Esophagus muscularis mucosa (tissue), 4 donors: ENCODE results near the gene AMN1. TPM values are rescaled to one million over a fixed set of nuclear protein-coding genes. Genes with fewer than 3 reads are reported as not detected.
A peak's percentile ranks its signal among the peaks of the same experiment; 100 is the strongest.

Source experiments
- DNase-seq: peaks from one replicate; pipeline ENCODE4 v3.0.0-alpha.2; 2017; ENCODE audit errors: extremely low spot score
- H3K27ac ChIP-seq, 4 donors: fragments of 200-600 bp; sonication (generic); replicated peaks in 1 of 4; 1 replicate in 3 of 4; 2 replicates in 1 of 4; pipeline ENCODE4 v1.5.1; 2016 to 2019; ENCODE audit warnings: mild to moderate bottlenecking in 1 of 4
- H3K27me3 ChIP-seq, 4 donors: fragments of 200-600 bp; sonication (generic); one replicate each; pipeline versions ENCODE4 v1.5.1 to v1.6.0; 2016 to 2019
- H3K36me3 ChIP-seq, 4 donors: fragments of 200-600 bp; sonication (generic); one replicate each; pipeline ENCODE4 v1.5.1; 2016 to 2019
- H3K4me1 ChIP-seq, 4 donors: fragments of 200-600 bp; sonication (generic); one replicate each; pipeline ENCODE4 v1.5.1; 2016 to 2019
- H3K4me3 ChIP-seq, 4 donors: fragments of 200-600 bp; sonication (generic); 1 replicate in 2 of 4; 2 replicates in 2 of 4; pipeline ENCODE4 v1.5.1; 2016 to 2019; ENCODE audit warnings: mild to moderate bottlenecking in 4 of 4, moderate library complexity in 1 of 4
- H3K9me3 ChIP-seq, 4 donors: fragments of 200-600 bp; sonication (generic); 1 replicate in 3 of 4; 2 replicates in 1 of 4; pipeline ENCODE4 v1.5.1; 2016 to 2019
- CTCF ChIP-seq, 3 experiments: fragments of 200-600 bp in 2 of 3; fragments of 450-650 bp in 1 of 3; sonication (generic) in 2 of 3; IDR thresholded peaks; one replicate each; pipeline ENCODE4 v1.5.1; 2017 to 2019; ENCODE audit warnings: antibody characterized with exemption in 3 of 3, mild to moderate bottlenecking in 2 of 3, moderate library complexity in 1 of 3
- EP300 ChIP-seq: sonication (generic); formaldehyde crosslinking; IDR thresholded peaks from one replicate; pipeline ENCODE4 v1.6.1; 2017; ENCODE audit warnings: antibody characterized with exemption
- POLR2A ChIP-seq: fragments of 450-650 bp; IDR thresholded peaks from one replicate; pipeline ENCODE4 v1.6.1; 2017; ENCODE audit warnings: antibody characterized with exemption, moderate library complexity, mild to moderate bottlenecking, low read depth
- POLR2AphosphoS5 ChIP-seq, 2 donors: sonication (generic); formaldehyde crosslinking; IDR thresholded peaks; one replicate each; pipeline ENCODE4 v1.6.1; 2017; ENCODE audit warnings: antibody characterized with exemption in 2 of 2
- WGBS: methylation state at CpG from one replicate; pipeline ENCODE4 v1.1.5; 2018; 5-methylcytosine and 5-hydroxymethylcytosine counted together
- intact Hi-C: fragments of 100-400 bp; cut with DNase I; formaldehyde crosslinking; loops from one replicate; pipeline ENCODE4 v1.15.1; 2023
- total RNA-seq, 4 donors: library from RNA; depleted of rRNA; stranded (reverse); fragments of >200 nt; gene quantifications; one replicate each; pipeline versions ENCODE4 v1.1.0 to v1.2.1, GENCODE V29; 2016

The AMN1 gene
- total RNA-seq = 10 to 100 TPM in 3 of 4 donors, 1 to 10 TPM in 1; 9.4 to 17.1 (median 11.1) TPM

- Histone ChIP-seq H3K27me3 (no peaks in the 10 kb centered on the region), H3K36me3 (no peaks in the 10 kb centered on the region), H3K9me3 (no peaks in the 10 kb centered on the region), H3K27ac (peak within 1 kb of the TSS; percentile 89 to 97 (median 95)), H3K4me1 (peaks cover 19 to 47% (median 36%) of the 10 kb centered on the region in 4 donors), H3K4me3 (peak within 1 kb of the TSS; percentile 70 to 82 (median 74))
- WGBS = under 1% methylated on average over 51 of the region's 59 CpGs
- DNase-seq = peak; percentile 100
- TF ChIP-seq CTCF (IDR thresholded peaks at IDR 0.05) (peak in 2 of 3 experiments; percentile 14 to 26), POLR2A (no peak), EP300 (no peak), POLR2AphosphoS5 (IDR thresholded peaks at IDR 0.05) (peak; percentile 91 to 93)
- intact Hi-C loops = loop anchor here (5.0 kb wide), 1 partner anchor 228 kb away; the partner anchor contains the start of gene RESF1
Measured at GRCh38 chr12:31728917-31729640, at the start of gene AMN1. TSS of gene AMN1 (minus strand) at chr12:31729021. CDS start at chr12:31729008, 13 bp downstream.

- 51% methylated on average over 2 of the region's 2 CpGs for WGBS
- no peaks in the 10 kb centered on the region for H3K9me3 ChIP-seq
- H3K27me3 ChIP-seq = no peaks in the 10 kb centered on the region
- no peak for TF ChIP-seq POLR2A
- no peak for TF ChIP-seq EP300
- TF ChIP-seq CTCF (IDR thresholded peaks at IDR 0.05) = no peak
- no peak for TF ChIP-seq POLR2AphosphoS5 (IDR thresholded peaks at IDR 0.05)
- intact Hi-C loops = no loop called here
- no peaks in the 10 kb centered on the region for H3K36me3 ChIP-seq
- no peak for DNase-seq
- no peak overlapping the region for H3K27ac ChIP-seq
- H3K4me1 ChIP-seq = no peaks in the 10 kb centered on the region
- H3K4me3 ChIP-seq = no peak overlapping the region
Measured at GRCh38 chr12:31773867-31774266, 45.0 kb upstream of the AMN1 start.

- no peak for DNase-seq
- Histone ChIP-seq H3K4me1 (no peaks in the 10 kb centered on the region), H3K27ac (no peak overlapping the region), H3K36me3 (no peaks in the 10 kb centered on the region), H3K27me3 (no peaks in the 10 kb centered on the region), H3K9me3 (no peaks in the 10 kb centered on the region), H3K4me3 (no peak overlapping the region)
- WGBS = 50% methylated on average over 2 of the region's 2 CpGs
- TF ChIP-seq CTCF (IDR thresholded peaks at IDR 0.05) (no peak), POLR2A (no peak), POLR2AphosphoS5 (IDR thresholded peaks at IDR 0.05) (no peak), EP300 (no peak)
- intact Hi-C loops = no loop called here
Measured at GRCh38 chr12:31773223-31773750, 44.5 kb upstream of the AMN1 start.

- intact Hi-C loops = no loop called here
- TF ChIP-seq EP300 = no peak
- no peak for TF ChIP-seq POLR2A
- TF ChIP-seq CTCF (IDR thresholded peaks at IDR 0.05) = no peak
- TF ChIP-seq POLR2AphosphoS5 (IDR thresholded peaks at IDR 0.05) = no peak
- Histone ChIP-seq H3K4me3 (no peak overlapping the region), H3K36me3 (no peaks in the 10 kb centered on the region), H3K9me3 (no peaks in the 10 kb centered on the region), H3K27ac (no peak overlapping the region), H3K4me1 (no peaks in the 10 kb centered on the region), H3K27me3 (no peaks in the 10 kb centered on the region)
- DNase-seq = no peak
- 72% methylated on average over 5 of the region's 5 CpGs for WGBS
Measured at GRCh38 chr12:31772685-31773222, 43.9 kb upstream of the AMN1 start.
